Medulla oblongata (tissue), 1 donor: ENCODE measurements around the gene FBXO10.

ENCODE experiments used
- DNase-seq: peaks from one replicate; pipeline ENCODE4 v3.0.0-alpha.2; 2015; ENCODE audit errors: extremely low spot score

FBXO10 gene

GRCh38 chr9:37592108-37592951, 16.1 kb upstream of the FBXO10 start, which contains the start of gene TOMM5:
TSS of gene TOMM5 (minus strand) at chr9:37592597. CDS start at chr9:37592532, 65 bp downstream.
- peak; percentile 96 for DNase-seq

GRCh38 chr9:37587521-37587920, 11.3 kb upstream of the FBXO10 start:
- no peak for DNase-seq

DNA sequence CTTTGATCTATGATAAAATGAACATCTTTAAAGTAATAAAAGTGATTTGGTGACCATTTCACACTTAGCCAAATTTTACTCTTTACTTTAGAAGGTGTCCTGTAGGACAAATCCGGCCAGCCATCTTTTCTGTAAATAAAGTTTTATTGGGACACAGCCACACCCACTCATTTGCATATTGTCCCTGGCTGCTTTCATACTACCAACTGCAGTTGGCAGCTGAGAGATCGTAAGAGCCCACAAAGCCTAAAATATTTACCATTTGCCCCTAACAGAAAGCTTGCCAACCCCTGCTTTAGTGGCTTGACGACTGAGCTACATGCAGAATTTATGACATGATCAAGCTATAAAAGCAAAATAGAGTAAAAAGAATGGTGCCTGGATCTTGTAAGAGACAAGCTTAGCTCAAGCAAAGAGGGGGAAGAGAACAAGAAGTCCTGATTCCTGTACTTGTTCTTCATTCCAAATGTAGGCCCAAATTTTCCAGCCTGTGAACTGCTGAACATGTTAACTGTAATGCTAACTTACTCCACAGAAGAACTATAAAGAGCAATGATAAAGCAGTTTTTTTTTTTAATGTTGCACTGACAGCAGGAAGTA, 7.4 kb upstream of the FBXO10 start:
- DNase-seq: no peak

DNA sequence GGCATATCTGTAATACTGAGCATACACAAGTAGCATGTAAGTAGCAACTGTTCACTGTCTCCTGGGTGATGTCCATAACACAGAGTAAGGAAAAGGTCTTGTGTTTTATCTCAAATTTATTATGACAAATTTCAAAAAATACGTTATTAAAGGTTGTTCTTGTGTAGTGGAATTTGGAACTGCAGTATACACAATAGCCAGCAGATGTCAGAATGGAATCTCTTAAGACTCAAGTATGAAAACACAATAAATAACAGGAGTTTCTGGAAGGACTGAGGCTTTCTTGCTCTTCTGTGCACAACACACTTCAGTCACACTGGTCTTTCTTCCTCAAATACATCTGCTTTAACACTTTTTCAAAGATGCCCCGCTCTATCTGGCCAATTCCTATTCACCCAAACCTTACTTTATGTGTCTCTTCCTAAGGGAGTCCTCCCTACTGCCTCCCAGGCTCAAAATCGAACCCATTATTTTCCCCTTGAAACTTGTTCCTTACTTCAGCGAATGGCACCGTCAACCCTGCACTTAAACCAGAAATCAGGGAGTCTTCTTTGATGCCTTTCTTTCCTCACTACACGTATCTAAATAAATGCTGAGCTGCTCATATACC, 6.5 kb upstream of the FBXO10 start:
- peak; percentile 78 for DNase-seq

DNA sequence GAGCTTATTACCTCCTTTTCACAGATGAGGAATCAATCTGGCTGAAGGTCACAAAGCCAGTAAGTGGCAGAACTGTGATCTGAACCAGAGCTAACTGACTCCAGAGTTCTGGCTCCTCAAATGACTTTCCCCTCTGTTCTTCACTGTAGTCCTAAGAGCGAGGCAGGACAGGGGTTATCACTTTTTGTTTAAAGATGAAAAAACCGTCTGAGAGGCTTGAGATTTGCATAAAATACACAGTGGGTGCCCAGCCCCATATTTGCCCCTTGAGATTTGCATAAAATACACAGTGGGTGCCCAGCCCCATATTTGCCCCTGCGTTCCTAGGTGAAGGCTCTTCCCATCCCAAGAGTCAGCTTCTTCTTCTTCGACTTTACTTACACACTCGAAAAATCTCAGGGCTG, 667 bp downstream of the FBXO10 start:
- DNase-seq: peak; percentile 45

GRCh38 chr9:37575001-37575400, 1.2 kb downstream of the FBXO10 start:
- DNase-seq: no peak

GRCh38 chr9:37574241-37574721, 1.9 kb downstream of the FBXO10 start:
- DNase-seq: no peak

DNA sequence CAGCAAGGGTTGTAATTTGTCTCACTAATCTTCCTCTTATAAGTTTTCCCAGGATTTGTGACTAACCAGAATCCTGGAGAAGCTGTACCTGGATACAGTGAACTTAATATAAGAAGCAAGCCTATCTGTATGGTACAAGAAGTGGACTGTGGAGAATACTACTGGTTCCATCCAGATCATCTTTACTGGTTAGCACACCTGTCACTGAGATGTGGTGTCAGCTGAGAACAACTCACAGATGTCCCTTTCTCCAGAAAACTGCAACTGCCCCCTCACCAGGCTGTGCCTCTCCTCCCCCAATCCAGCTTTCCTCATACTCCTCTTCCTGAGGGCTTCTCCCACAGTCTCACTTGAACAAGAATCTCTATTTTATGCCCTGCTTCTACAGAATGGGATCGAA, 4.9 kb downstream of the FBXO10 start:
- DNase-seq: no peak

- DNase-seq: no peak
These were observed 9.5 kb downstream of the FBXO10 start for GRCh38 chr9:37566716-37567115.

DNA sequence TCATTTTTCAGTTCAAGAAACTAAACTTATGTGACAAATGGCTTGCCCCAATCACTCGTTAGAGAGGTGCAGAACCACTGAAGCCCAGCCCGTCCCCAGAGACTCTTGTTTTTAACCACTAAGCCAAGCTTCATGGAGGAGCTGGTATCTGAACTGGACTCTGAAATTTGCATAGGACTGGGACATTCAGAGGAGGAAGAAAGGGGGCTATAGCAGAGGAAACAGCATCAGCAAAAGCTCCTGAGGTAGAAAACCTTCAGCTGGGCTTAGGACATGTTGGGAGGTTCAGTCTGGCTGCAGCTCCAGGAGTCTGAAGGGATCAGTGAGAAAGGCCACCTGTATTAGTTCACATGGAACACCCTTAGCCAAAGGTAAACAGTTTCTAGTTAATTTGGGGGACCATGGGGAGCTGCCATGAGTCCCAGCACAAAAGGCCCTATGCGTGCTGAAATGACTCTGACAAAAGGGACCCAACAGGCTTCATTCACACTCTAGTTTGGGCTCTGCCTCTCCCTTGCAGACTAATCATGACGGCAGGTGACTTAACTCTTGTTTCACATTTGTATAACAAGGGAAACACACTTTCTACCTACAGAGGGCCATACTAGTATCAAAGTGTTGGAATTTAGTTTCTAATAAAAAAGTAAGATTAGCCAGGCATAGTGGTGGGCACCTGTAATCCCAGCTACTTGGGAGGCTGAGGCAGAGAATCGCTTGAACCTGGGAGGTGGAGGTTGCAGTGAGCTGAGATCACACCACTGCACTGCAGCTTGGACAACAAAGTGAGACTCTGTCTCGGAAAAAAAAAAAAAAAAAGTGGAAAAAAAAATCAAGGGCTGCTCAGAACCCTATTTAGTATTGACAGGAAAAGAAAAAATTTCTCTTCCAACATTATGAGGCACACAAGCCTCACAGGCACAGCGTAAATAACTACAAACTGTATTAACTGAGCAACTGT, 10.2 kb downstream of the FBXO10 start:
- DNase-seq: no peak

GRCh38 chr9:37564916-37565315, 11.3 kb downstream of the FBXO10 start:
- DNase-seq: no peak

DNA sequence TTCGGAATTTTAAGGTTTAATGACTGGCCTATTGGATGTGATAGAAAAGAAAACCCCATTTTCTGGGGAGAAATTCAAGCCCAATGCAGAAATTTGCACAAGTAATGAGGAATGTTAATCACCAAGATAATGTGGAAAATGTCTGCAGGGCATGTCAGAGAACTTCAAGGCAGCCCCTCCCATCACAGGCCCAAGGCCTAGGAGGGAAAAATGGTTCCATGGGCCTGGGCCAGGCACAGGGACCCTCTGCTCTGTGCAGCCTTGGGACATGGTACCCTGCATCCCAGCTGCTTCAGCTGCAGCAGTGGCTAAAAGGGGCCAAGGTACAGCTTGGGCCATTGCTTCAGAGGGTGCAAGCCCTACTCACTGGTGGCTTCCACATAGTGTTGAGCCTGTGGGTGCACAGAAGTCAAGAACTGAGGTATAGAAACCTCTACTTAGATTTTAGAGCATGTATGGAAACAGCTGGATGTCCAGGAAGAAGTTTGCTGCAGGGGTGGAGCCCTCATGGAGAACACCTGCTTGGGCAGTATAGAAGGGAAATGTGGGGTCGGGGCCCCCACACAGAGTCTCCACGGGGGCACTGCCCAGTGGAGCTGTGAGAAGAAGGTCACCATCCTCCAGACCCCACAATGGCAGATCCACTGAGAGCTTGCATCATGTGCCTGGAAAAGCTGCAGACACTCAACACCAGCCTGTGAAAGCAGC, 12.2 kb downstream of the FBXO10 start:
- DNase-seq: no peak

DNA sequence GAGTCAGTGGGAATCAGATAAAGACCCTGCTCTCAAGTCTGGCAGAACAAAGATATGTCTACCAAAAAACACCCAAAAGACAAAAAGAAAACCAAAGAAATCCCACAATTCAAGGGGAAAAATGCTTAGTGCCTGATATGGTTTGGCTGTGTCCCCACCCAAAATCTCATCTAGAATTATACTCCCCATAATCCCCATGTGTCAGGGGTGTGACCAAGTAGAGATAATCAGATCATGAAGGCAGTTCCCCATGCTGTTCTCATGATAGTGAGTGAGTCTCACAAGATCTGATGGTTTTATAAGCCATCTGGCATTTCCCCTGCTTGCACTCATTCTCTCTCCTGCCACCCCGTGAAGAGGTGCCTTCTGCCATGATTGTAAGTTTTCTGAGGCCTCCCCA, 13.4 kb downstream of the FBXO10 start:
- no peak for DNase-seq

- no peak for DNase-seq
These were observed 14.5 kb downstream of the FBXO10 start for GRCh38 chr9:37561682-37562081.

DNA sequence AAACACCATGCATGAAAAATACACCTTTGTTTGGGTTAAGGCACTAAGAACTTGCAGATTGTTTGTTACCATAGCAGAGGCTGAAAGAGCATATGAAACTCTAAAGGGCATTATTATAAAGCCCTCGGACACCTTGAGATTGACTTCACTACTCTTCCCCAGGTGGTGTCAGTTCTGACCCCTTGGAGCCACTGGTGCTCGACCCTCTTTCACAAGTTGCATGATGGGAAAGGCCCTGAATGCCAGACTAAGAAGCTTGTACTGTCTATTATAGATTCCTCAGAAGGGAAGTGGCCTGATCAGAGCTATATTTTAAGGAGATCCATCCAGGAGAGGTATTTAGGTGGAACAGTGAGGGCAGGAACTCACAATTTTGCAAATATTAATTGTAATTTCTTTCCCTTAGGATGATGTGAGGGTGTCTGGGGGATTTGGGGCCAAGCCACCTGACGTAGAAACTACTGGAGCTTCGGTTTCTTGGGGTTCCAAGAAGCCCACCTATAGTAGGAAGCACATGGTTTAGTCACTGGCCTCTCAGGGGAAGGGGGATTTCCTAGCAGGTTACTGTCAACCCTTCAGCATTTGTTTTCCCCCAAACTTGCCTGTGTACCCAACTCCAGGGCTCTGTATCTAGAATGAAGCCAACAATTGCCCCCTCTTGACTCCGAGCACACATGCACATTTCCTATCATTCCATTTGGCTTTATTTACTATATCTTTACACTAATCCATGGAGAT, 16.2 kb downstream of the FBXO10 start:
- DNase-seq: no peak

DNA sequence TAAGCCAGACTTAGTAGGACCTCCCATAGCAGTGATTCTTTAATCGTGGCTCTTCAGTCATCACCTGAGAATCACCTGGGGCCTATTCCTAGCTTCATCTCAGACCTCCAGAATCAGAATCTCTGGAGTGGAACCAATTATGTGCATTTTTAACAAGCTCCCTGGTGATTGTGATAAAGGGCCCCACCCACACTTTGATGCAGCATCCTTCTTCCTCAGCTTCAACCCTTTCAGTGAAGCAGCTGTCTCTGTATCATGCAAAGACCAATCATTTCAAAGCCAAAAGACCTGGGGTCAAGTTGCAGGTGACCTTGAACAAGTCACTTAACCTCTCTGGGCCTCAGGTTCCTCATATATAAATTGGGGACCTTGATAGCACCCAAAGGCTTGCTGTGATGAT, 17.1 kb downstream of the FBXO10 start:
- DNase-seq: no peak

DNA sequence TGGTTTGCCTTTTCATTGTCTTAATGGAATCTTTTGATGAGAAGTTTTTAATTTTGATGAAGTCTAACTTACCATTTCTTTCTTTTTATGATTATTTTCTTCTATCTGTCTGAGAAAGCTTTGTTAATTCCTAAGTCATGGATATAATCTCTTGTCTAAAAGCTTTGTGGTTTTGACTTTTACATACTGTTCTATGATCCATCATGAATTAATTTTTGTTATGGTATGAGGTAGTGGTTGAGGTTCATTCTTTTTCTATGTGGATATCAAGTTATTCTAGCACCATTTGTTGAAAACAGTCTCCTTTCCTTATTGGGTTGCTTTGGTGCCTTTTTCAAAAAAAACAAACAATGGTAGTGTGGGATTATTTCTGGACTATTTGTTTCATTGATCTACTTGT, 20.4 kb downstream of the FBXO10 start:
- no peak for DNase-seq

- no peak for DNase-seq
These were observed 21.9 kb downstream of the FBXO10 start for GRCh38 chr9:37554318-37554717.

GRCh38 chr9:37551888-37552287, 24.3 kb downstream of the FBXO10 start:
- DNase-seq: no peak

DNA sequence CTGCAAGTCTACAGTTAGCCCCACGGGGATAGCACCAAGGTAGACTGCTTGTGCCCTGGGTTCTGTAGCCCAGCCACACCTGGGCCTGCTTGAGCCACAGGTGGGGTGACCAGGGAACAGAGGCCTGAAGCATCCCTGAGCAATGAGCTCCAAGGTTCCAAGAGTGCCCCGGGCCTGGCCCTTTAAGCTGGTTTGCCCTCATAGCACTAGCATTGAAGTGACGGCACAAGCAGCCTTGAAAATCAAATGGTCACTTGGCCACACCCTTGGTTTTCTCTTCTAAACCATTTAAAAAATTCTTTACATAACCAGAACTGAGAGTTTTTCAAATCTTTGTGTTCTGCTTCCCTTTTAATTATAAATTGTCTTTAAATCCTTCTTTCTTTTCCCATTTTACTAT, 24.7 kb downstream of the FBXO10 start:
- no peak for DNase-seq
